ENCODE data around the gene CARD10.

CARD10 gene

DNA sequence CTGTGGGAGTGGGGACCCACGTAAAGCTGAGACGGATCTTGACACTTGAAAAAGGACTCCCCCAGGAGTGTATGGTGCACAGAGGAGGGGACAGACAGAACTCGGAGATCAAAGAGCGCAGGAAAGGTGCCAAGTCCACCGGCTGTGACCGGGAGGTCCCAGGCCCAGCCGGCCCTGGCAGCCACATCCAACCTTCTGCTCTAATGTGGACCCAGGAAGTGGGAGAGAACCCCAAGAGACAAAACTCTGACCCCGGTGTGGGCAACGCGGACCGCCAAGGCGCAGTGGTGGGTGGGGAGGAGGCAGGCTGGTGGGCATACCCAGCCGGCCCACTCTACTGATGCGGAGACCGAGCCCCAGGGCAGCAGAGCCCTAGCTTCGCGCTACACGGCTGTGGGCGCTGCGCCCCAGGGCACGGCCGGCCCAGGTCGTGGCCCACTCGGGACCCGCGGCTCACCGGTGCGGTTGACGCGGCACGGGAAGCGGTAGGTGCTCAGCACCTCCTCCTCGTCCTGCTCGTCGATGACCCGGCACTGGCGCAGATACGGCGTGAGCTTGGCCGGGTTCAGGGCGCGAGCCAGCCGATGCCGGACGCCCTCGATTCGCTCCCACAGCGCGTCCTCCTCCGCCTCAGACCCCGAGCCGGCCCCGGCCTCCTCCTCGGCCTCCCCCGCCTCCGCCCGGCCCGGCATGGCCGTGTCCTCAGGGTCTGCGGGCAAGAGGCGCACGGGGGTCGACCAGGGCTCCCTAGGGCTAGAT is 527 bp downstream of the CARD10 start:
- Histone ChIP-seq H3K4me3 (ENCODE audit: low read length) (peak overlapping the region; percentile 43), H3K9ac (ENCODE audit: low read length) (no peak overlapping the region), H3K36me3 (ENCODE audit: control insufficient read depth, low read depth, low read length) (no peaks in the 10 kb centered on the region), H3K9me3 (ENCODE audit: control insufficient read depth, low read depth, low read length) (no peaks in the 10 kb centered on the region), H3K27ac (ENCODE audit: low read length) (no peak overlapping the region), H3K4me1 (ENCODE audit: control insufficient read depth, low read depth, low read length) (no peaks in the 10 kb centered on the region), H3K27me3 (ENCODE audit: control insufficient read depth, insufficient read depth, low read length) (peaks cover 27% of the 10 kb centered on the region)

- H3K27me3 ChIP-seq (ENCODE audit: control insufficient read depth, insufficient read depth, low read length), result peaks cover 27% of the 10 kb centered on the region
- no peaks in the 10 kb centered on the region for H3K36me3 ChIP-seq (ENCODE audit: control insufficient read depth, low read depth, low read length)
- no peak overlapping the region for H3K27ac ChIP-seq (ENCODE audit: low read length)
- H3K9me3 ChIP-seq (ENCODE audit: control insufficient read depth, low read depth, low read length), result no peaks in the 10 kb centered on the region
- no peak overlapping the region for H3K4me3 ChIP-seq (ENCODE audit: low read length)
- no peak overlapping the region for H3K9ac ChIP-seq (ENCODE audit: low read length)
- H3K4me1 ChIP-seq (ENCODE audit: control insufficient read depth, low read depth, low read length), result no peaks in the 10 kb centered on the region
Measured at GRCh38 chr22:37517826-37518450, 1.3 kb downstream of the CARD10 start.

- Histone ChIP-seq H3K27ac (ENCODE audit: low read length) (no peak overlapping the region), H3K36me3 (ENCODE audit: control insufficient read depth, low read depth, low read length) (no peaks in the 10 kb centered on the region), H3K9me3 (ENCODE audit: control insufficient read depth, low read depth, low read length) (no peaks in the 10 kb centered on the region), H3K4me3 (ENCODE audit: low read length) (no peak overlapping the region), H3K4me1 (ENCODE audit: control insufficient read depth, low read depth, low read length) (peaks cover 4% of the 10 kb centered on the region), H3K27me3 (ENCODE audit: control insufficient read depth, insufficient read depth, low read length) (peaks cover 27% of the 10 kb centered on the region), H3K9ac (ENCODE audit: low read length) (no peak overlapping the region)
Measured at GRCh38 chr22:37516456-37516855, 2.8 kb downstream of the CARD10 start.

GRCh38 chr22:37515901-37516300 is 3.3 kb downstream of the CARD10 start:
- no peaks in the 10 kb centered on the region for H3K36me3 ChIP-seq (ENCODE audit: control insufficient read depth, low read depth, low read length)
- no peak overlapping the region for H3K4me3 ChIP-seq (ENCODE audit: low read length)
- H3K4me1 ChIP-seq (ENCODE audit: control insufficient read depth, low read depth, low read length), result peaks cover 4% of the 10 kb centered on the region
- H3K9me3 ChIP-seq (ENCODE audit: control insufficient read depth, low read depth, low read length), result no peaks in the 10 kb centered on the region
- H3K9ac ChIP-seq (ENCODE audit: low read length), result no peak overlapping the region
- H3K27ac ChIP-seq (ENCODE audit: low read length), result no peak overlapping the region
- H3K27me3 ChIP-seq (ENCODE audit: control insufficient read depth, insufficient read depth, low read length), result peaks cover 27% of the 10 kb centered on the region

DNA sequence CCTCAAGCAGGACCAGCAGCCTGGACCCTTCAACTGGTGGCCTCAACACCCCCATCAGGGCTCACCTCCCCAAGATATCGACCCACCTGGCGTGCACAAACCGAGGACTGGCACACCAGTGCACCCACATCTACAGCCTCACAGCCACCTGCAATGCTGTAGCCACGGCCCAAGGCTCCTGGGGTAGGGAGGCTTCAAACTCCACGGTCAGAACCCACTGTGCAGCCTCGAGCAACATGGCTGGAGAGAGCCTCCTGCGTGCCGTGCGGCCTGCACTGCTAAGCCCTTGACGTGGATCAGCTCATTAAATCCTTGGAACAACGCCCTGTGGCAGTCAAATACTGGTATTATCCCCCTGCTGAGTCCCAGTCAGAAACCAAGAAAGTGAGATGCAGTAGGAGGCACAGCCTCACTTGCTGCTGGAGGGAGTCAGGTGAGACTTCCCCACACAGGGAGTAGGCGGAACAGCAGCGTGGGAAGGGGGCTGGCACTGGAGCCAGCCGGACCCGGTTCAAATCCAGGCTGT is 4.6 kb downstream of the CARD10 start:
- no peaks in the 10 kb centered on the region for H3K9me3 ChIP-seq (ENCODE audit: control insufficient read depth, low read depth, low read length)
- no peak overlapping the region for H3K4me3 ChIP-seq (ENCODE audit: low read length)
- H3K4me1 ChIP-seq (ENCODE audit: control insufficient read depth, low read depth, low read length), result peaks cover 4% of the 10 kb centered on the region
- no peak overlapping the region for H3K9ac ChIP-seq (ENCODE audit: low read length)
- peaks cover 17% of the 10 kb centered on the region for H3K27me3 ChIP-seq (ENCODE audit: control insufficient read depth, insufficient read depth, low read length)
- H3K27ac ChIP-seq (ENCODE audit: low read length), result no peak overlapping the region
- H3K36me3 ChIP-seq (ENCODE audit: control insufficient read depth, low read depth, low read length), result no peaks in the 10 kb centered on the region

DNA sequence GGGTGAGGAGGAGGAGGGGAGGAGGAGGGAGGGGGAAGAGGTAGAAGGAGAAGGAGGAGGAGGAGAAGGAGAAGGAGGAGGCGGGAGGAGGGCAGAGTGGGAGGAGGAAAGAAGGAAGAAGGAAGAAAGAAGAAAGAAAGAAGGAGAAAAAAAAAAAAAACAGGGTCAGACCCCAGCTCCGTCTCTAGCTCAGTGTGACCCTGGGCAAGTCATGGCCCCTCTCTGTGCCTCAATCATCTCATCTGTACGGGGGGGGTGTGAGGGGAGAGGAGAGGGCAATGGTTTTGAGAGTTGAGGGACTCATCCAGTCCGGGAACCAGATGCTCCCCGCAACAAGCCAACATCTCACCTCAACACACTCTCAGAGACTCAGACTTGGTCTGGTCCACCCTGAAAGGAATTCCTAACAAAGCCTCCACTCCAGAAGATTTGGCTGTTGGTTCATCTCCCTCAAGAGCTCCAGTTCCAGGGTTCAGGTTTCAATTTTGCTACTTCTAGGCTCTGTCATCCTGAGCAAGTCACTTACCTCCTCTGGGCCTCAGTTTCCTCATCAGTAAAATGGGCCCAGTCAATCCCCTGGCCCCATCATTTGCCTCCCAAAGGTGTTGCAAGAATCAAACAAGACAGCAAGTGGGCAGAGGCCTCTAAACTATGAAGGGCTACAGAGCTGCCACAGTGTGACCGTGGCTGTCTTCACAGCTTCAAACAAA is 7.7 kb downstream of the CARD10 start:
- no peaks in the 10 kb centered on the region for H3K36me3 ChIP-seq (ENCODE audit: control insufficient read depth, low read depth, low read length)
- H3K27ac ChIP-seq (ENCODE audit: low read length), result no peak overlapping the region
- H3K4me3 ChIP-seq (ENCODE audit: low read length), result no peak overlapping the region
- peaks cover 7% of the 10 kb centered on the region for H3K4me1 ChIP-seq (ENCODE audit: control insufficient read depth, low read depth, low read length)
- H3K9me3 ChIP-seq (ENCODE audit: control insufficient read depth, low read depth, low read length), result no peaks in the 10 kb centered on the region
- H3K9ac ChIP-seq (ENCODE audit: low read length), result no peak overlapping the region
- no peaks in the 10 kb centered on the region for H3K27me3 ChIP-seq (ENCODE audit: control insufficient read depth, insufficient read depth, low read length)

DNA sequence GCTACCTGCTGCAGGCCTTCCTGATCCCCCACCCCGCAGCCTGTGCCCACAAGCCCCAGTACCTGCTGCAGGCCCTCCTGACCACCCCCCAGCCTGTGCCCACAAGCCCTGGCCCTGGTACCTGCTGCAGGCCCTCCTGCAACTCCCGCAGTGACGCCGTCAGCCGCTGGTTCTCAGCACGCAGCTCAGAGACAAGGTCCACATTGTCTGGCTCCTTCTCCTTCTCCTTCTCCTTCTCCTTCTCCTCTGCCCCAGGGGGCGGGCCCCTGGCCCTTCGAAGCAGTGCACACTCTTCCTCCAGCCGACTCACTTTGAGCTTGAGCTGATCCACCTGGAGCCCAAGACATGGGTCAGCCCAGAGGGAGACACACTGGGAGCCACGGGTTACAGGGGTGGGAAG is 9.1 kb downstream of the CARD10 start:
- Histone ChIP-seq H3K27me3 (ENCODE audit: control insufficient read depth, insufficient read depth, low read length) (no peaks in the 10 kb centered on the region), H3K4me3 (ENCODE audit: low read length) (no peak overlapping the region), H3K27ac (ENCODE audit: low read length) (no peak overlapping the region), H3K4me1 (ENCODE audit: control insufficient read depth, low read depth, low read length) (peaks cover 7% of the 10 kb centered on the region), H3K36me3 (ENCODE audit: control insufficient read depth, low read depth, low read length) (no peaks in the 10 kb centered on the region), H3K9ac (ENCODE audit: low read length) (no peak overlapping the region), H3K9me3 (ENCODE audit: control insufficient read depth, low read depth, low read length) (no peaks in the 10 kb centered on the region)

DNA sequence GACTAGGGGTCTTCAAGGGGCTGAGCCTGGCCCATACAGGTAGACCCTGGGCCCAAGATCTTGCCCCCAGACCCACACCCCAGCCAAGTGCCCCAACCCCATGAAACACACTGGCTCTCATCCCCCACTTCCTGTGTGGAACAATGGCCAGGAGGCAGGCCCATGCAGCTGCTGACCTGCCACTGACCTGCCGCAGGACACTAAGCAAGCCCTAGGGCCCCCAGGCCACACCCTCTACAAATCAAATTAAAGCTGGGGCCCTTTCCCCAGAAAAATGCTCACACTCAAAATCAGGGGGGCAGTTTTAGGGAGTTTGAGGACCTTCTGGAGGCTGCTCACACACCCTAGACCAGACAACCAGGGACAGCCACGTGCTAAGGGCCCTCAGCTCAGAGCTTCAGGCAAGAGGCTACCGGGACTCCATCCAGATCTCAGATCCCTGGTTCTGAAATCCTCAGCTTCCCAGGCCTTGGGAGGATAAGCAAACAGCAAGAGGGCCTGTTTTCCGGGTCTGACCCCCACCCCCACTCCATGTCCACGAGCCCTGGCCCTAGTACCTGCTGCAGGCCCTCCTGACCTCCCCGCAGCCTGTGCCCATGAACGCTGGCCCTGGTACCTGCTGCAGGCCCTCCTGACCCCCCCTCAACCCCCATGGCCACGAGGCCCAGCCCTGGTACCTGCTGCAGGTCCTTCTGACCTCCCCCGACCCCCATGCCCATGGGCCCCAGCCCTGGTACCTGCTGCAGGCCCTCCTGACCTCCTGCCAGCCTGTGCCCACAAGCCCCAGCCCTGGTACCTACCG is 10.0 kb downstream of the CARD10 start:
- Histone ChIP-seq H3K4me3 (ENCODE audit: low read length) (no peak overlapping the region), H3K9me3 (ENCODE audit: control insufficient read depth, low read depth, low read length) (no peaks in the 10 kb centered on the region), H3K36me3 (ENCODE audit: control insufficient read depth, low read depth, low read length) (no peaks in the 10 kb centered on the region), H3K9ac (ENCODE audit: low read length) (no peak overlapping the region), H3K4me1 (ENCODE audit: control insufficient read depth, low read depth, low read length) (peaks cover 7% of the 10 kb centered on the region), H3K27ac (ENCODE audit: low read length) (no peak overlapping the region), H3K27me3 (ENCODE audit: control insufficient read depth, insufficient read depth, low read length) (no peaks in the 10 kb centered on the region)

GRCh38 chr22:37508431-37508992 is 10.7 kb downstream of the CARD10 start:
- H3K9ac ChIP-seq (ENCODE audit: low read length), result no peak overlapping the region
- no peaks in the 10 kb centered on the region for H3K9me3 ChIP-seq (ENCODE audit: control insufficient read depth, low read depth, low read length)
- H3K27me3 ChIP-seq (ENCODE audit: control insufficient read depth, insufficient read depth, low read length), result no peaks in the 10 kb centered on the region
- no peak overlapping the region for H3K4me3 ChIP-seq (ENCODE audit: low read length)
- H3K4me1 ChIP-seq (ENCODE audit: control insufficient read depth, low read depth, low read length), result peaks cover 7% of the 10 kb centered on the region
- H3K36me3 ChIP-seq (ENCODE audit: control insufficient read depth, low read depth, low read length), result no peaks in the 10 kb centered on the region
- H3K27ac ChIP-seq (ENCODE audit: low read length), result no peak overlapping the region

- peaks cover 7% of the 10 kb centered on the region for H3K4me1 ChIP-seq (ENCODE audit: control insufficient read depth, low read depth, low read length)
- no peak overlapping the region for H3K27ac ChIP-seq (ENCODE audit: low read length)
- no peaks in the 10 kb centered on the region for H3K27me3 ChIP-seq (ENCODE audit: control insufficient read depth, insufficient read depth, low read length)
- H3K9me3 ChIP-seq (ENCODE audit: control insufficient read depth, low read depth, low read length), result no peaks in the 10 kb centered on the region
- H3K36me3 ChIP-seq (ENCODE audit: control insufficient read depth, low read depth, low read length), result no peaks in the 10 kb centered on the region
- no peak overlapping the region for H3K9ac ChIP-seq (ENCODE audit: low read length)
- no peak overlapping the region for H3K4me3 ChIP-seq (ENCODE audit: low read length)
Measured at GRCh38 chr22:37507731-37508130, 11.5 kb downstream of the CARD10 start.

GRCh38 chr22:37505989-37506388 is 13.2 kb downstream of the CARD10 start:
- H3K4me1 ChIP-seq (ENCODE audit: control insufficient read depth, low read depth, low read length), result peaks cover 9% of the 10 kb centered on the region
- H3K27ac ChIP-seq (ENCODE audit: low read length), result no peak overlapping the region
- no peak overlapping the region for H3K4me3 ChIP-seq (ENCODE audit: low read length)
- no peak overlapping the region for H3K9ac ChIP-seq (ENCODE audit: low read length)
- H3K36me3 ChIP-seq (ENCODE audit: control insufficient read depth, low read depth, low read length), result no peaks in the 10 kb centered on the region
- H3K27me3 ChIP-seq (ENCODE audit: control insufficient read depth, insufficient read depth, low read length), result no peaks in the 10 kb centered on the region
- no peaks in the 10 kb centered on the region for H3K9me3 ChIP-seq (ENCODE audit: control insufficient read depth, low read depth, low read length)

All from iPS-18a (cell line).